Brain pericyte (primary cell): ENCODE data around the gene PRM2.

Source experiments
- DNase-seq: peaks from one replicate; pipeline ENCODE4 v3.0.0-alpha.2; 2012; ENCODE audit warnings: low read depth, low spot score

Gene PRM2

GRCh38 chr16:11262915-11263314 lies 13.4 kb downstream of the PRM2 start:
- no peak for DNase-seq

DNA sequence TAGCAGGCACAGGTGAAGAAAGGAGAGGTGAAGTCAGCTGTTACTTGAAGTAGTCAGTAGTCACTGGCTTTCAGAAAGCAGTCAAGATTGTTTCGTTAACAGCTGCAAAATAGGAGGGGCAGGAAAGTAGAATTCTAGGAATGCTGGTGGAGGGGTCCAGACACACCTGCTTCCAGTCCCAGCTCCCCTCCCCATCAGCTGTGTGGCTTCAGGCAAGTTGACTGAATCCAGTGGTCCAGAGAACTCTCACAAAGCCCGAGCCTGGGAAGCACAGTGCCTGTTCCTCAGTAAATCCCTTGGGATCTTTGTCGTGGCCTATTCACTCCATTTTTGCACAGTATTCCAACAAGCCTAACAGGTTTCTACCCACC lies 15.7 kb downstream of the PRM2 start:
- no peak for DNase-seq

DNA sequence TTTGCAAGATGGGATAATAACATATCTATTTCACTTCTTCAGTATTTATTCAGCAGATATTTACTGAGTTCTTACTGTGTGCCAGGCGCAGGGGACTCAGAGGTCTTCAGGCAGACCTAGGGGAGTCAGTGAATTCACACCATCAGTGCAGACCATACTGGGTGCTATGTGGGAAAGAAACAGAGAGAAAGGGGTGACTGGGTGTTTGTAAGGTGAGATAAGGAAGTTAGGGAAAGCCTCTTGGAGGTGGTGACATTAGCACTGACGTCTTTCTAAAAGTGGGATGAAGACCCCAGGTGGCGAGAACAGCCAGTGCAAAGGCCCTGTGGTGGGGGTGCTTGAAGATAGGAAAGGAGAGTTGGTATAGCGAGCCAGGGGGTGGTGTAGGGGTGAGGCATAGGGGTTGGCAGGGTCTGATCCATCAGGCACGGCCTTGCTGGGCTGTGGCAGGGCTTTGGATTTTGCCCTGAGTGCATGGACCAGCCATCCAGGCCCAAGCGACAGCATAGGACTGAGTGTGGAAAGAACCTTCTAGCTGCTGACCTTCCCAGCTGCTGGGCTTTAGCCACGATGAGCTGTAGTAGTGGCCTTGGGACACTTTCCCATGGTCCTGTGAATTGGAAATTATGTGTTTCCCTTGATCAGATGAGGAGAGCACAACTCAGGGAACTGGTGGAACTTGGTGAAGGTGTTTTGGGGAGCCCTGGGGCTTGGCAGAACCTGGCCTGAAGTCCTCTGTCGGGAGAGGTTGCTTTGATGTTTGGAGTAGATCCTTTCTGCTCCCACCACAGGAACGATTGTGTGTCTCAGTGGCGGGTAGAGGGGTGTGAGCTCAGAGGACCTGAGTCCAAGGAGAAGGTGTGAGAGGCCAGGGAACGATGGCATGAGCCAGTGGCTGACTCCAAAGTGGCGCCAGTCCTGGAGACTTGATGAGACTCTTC lies 16.4 kb downstream of the PRM2 start:
- no peak for DNase-seq

DNA sequence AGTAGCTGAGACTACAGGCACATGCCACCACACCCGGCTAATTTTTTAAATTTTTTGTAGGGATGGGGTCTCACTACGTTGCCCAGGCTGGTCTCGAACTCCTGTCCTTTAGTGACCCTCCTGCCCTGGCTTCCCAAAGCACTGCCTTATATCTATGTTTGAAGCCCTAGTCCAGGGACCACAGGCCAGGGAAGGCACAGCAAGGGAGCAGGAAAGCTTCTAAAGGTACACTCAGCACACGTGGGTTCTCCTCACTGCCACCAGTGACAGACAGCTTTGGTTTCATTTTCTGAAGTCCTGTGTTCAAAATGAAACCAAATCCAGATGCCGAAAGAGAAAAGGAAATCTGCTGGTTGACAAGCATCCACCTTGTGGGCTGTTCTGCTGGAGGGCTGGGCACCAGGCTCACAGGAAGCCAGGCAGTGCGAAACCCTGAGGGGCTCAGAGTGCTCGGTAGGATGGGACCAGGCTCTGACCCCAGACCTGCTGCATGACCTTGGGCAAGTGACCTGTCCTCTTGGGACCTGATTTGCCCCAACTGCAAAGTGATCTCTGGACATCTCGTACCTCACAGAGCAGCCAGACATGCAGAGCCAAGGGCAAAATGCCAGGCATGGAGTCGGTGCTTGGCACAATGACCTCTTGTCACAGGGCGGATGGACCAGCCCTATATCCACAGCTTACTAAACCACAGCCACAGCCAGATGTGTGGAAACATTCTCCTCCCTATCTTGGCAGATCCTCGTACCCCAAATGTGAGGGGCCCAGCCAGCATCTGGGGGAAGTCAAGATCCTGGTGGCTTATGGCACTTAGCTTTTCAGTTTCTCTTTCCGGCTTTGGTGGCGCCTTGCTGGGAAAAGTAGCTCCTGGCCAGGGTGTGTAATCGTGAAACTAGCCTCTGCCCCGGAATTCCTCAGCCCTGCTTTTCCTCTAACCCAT lies 17.5 kb downstream of the PRM2 start:
- DNase-seq, result no peak

DNA sequence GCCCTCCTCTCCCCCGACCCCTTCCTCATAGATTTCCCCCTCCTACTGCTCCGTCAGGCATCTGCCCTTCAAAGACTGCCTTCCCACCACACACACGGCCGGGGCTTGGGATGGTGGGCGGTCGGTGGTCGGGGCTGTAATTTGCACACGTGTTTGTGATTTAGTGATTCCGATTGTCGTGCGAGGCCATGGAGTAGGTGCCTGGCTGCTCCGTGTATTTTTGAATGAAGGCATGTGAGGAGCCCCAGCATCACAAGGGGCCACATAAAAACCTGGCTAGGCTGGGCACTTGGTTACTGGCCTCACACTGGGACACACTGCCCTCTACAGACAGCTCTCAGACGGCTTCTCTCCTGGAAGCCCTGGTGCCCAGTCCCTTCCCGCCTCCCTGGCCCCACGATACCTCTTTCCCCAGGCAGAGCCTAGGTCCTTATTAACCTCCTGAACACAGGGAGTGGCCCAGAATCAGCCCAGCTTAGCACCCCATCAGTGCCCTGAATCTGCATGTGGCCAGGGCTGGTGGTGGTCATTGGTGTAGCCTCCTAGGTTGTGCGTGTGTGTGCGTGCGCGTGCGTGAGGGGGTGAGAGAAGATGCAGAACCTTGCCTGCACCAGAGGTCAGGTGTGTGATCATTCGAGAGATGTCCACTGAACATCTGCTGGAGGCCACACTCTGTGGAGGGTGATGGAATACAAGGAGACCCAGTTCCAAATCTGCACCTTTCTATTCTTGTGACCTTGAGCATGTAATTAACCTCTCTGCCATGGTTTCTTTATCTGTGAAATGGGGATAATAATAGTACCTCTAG lies 18.9 kb downstream of the PRM2 start:
- no peak for DNase-seq

DNA sequence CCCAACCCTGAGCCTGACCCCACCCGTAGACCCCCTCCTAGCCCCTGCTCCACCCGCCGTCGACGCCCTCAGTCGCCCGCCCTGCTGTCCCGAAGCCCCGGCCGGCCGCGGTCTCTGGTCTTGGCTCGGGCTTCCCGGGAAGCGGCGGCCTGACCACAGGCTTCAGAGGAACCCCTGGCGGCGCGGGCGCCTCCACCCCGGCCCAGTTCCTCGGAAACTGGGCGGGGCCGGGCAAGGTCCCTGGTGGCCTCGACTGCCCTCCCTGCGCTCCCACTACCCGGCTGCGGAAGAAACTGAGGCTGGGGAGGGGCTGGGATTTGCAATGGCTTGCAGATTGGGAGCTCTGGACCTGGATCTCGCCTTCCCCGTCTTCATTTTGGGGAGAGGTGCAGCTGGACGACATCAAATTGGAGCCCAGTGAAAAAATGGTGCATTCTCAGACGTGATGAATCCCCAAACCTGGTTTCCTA lies 19.6 kb downstream of the PRM2 start:
- DNase-seq, result no peak

DNA sequence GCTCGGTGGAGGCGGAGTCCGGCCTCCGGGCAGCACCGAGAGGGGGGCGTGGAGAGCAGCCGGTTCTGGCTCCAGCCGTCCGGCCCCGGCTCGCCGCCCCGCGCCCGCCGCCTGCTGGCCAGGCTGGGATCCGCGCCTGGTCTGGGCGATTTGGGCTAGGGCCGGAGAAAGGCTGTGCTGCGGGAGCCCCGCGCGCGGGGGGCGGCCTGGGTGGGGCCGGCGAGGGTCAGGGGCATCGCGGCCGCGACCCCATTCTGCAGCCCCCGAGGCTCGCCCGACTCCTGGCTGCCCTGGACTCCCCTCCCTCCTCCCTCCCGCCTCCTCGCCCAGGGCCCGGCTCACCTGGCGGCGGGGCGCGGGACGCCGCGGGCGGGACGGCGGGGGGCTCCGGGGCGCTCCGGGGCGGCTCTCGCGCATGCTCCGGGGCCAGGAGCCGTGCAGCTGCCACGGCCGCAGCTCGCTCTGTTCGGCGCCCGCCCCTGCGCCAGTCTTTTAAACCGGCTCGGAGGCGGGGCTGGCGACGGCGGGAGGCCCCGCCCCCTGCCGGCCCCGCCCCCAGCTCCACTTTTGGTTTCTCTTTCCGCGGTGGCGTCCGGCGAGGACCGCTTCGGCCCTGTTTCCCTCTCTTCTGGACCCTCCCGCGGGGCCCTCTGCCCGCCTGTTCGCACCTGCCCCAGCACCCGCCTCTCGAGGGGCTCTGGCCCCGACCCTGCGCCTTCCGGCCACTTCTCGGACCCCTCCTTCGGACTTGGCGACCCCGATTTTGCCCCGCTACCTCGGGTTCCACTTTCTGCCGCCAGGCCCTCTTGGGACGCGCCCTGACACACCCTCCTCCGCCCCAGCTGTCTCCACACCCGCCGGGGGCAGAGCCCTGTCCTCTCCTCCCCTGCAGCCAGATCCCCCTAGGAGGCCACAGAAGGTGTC lies 20.3 kb downstream of the PRM2 start, which contains the start of gene SOCS1:
Gene SOCS1 (minus strand): TSS at position 468 of the 924 bp plus-strand sequence. CDS start 726 bp downstream, outside the sequence.
- no peak for DNase-seq

GRCh38 chr16:11254913-11255736 lies 21.2 kb downstream of the PRM2 start:
- DNase-seq, result no peak

DNA sequence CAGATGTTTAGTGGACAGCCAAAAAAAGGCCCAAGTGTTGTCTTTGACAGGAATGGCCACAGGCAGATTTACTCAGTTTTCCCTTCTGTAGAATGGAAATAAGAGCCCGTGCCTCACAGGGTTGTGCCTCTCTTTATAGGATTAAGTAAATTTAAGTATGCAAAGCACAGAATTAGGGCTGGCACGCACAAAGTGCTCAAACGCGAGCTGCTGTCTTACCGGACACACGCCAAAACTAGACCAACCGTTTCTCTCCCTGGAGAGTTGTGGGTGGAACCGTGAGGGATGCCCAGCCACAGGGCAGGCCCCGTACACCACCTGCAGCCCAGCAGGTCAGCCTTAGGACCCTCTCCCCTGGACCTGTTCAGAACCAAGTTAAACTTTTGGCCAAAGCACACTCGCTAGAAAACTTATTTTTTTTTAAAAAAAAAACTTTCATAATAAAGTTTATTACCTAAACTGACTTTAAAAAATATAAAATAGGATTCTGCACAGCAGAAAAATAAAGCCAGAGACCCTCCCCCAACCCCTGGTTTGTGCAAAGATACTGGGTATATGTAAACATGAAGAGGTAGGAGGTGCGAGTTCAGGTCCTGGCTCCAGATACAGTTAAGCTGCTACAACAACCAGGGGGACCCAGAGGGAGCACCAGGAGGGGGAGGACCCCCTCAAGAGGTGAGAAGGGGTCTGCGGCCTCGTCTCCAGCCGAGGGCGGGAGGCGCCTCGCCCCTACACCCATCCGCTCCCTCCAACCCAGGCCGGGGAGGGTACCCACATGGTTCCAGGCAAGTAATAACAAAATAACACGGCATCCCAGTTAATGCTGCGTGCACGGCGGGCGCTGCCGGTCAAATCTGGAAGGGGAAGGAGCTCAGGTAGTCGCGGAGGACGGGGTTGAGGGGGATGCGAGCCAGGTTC lies 22.0 kb downstream of the PRM2 start:
- no peak for DNase-seq

GRCh38 chr16:11253009-11253994 lies 23.0 kb downstream of the PRM2 start:
- no peak for DNase-seq

DNA sequence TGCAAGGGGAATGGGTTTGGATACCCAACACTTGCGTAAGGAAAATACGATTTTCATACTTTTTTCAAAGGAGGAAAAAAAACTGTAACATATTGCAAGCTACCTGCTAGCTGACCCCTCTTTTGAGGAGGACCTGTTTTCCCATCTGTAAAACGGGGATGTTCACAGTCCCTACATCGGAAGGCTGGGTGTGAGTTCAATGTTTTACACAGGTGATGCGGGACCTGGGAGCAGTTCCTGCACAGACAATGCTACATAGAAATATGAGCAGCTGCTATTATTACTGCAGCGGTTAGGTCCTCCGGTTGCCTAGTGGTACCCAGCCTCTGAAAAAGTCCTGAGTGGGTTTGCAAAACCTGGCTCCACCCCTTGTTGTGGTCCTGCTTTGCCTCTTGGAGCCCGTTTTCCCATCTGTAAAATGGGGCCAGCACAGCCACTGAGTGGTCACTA lies 23.8 kb downstream of the PRM2 start:
- no peak for DNase-seq

DNA sequence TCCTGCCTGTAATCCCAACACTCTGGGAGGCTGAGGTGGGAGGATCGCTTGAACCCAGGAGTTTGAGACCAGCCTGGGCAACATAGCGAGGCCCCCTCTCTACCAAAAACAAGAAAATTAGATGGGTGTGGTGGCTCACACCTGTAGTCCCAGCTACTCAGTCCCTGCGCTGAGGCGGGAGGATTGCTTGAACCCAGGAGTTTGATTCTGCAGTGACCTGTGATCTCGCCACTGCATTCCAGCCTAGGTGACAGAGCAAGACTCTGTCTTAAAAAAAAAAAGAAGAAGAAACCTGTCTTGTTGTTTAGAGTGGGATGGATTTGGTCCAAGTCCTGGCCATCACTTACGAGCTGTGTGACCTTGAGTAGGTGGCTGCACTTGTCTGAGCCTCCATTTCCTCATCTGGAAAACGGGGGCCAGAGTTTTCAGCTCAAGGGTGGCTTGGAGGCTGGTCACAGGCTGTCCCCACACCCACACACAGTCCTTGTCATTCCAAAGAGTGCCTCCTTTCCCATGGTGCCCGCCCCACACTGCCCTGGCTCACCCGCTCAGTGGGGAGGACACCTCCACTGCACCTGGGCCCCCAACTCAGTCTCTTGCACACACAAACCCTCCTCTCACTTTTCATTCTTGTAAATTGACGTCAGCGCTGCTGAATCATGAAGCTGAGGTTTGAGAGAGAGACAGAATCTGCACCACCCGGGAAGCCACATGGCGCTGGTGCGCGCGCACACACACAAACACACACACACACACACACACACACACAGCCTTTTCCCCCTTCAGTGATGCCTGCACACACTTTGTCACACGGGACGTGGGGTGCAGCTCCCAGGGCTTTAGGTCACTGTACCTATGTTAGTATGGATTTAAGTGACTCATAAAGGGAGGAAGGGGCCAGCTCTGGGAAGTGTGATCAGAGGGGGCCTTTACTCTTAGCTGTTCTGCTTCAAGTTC lies 24.5 kb downstream of the PRM2 start:
- no peak for DNase-seq

DNA sequence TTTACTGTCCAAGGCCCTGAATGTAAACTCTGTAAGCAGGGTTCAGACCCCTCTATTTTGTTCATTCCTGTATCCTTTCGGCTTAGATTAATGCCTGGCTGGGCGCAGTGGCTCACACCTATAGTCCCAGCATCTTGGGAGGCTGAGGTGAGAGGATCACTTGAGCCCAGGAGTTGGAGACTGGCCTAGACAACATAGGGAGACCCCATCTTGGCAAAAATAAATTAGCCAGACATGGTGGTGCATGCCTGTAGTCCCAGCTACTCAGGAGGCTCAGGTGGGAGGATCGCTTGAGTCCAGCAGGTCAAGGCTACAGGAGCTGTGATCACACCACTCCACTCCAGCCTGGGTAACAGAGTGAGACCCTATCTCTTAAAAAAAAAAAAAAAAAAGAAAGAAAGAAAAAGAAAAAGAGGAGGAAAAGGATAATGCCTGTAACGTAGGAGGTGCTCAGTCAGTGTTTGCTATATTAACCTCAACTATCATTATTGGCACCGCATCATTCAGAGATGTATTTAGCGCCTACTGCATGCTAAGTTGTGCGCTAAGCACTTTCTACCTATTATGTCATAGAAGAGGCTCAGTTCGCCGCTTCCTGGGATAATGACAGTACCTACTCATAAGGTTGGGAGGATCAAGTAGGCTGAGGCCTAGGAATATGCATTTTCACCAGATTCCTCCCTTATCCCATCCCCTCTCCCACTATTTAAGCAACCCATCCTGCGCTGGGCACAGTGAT lies 25.3 kb downstream of the PRM2 start:
- DNase-seq, result no peak

- DNase-seq, result no peak
These were observed 26.0 kb downstream of the PRM2 start for GRCh38 chr16:11250091-11250785.
